ENCODE results near the gene HS3ST5.
"Not testable (repeated sequence)": the region's sequence is repeated elsewhere in the genome, so short reads cannot be mapped to it uniquely, and the experiment has no call there.

The HS3ST5 gene

GRCh38 chr6:114327074-114327473 lies 15.7 kb downstream of the HS3ST5 start:
- no peak for DNase-seq

GRCh38 chr6:114323784-114324183 lies 19.0 kb downstream of the HS3ST5 start:
- DNase-seq, result no peak

- no peak for DNase-seq
These were observed 23.1 kb downstream of the HS3ST5 start for GRCh38 chr6:114319749-114320148.

- no peak for DNase-seq
These were observed 26.8 kb downstream of the HS3ST5 start for GRCh38 chr6:114315831-114316595.

- DNase-seq, result not testable (repeated sequence)
These were observed 29.0 kb downstream of the HS3ST5 start for GRCh38 chr6:114313816-114314215.

- no peak for DNase-seq
These were observed 29.9 kb downstream of the HS3ST5 start for GRCh38 chr6:114312931-114313330.

GRCh38 chr6:114310053-114310452 lies 32.8 kb downstream of the HS3ST5 start:
- no peak for DNase-seq

GRCh38 chr6:114304304-114304887 lies 38.4 kb downstream of the HS3ST5 start:
- no peak for DNase-seq

- no peak for DNase-seq
These were observed 41.1 kb downstream of the HS3ST5 start for GRCh38 chr6:114301596-114302219.

GRCh38 chr6:114297135-114297534 lies 45.7 kb downstream of the HS3ST5 start:
- DNase-seq, result no peak

- DNase-seq, result no peak
These were observed 50.4 kb downstream of the HS3ST5 start for GRCh38 chr6:114292431-114292830.

- no peak for DNase-seq
These were observed 51.4 kb downstream of the HS3ST5 start for GRCh38 chr6:114291428-114291827.

- no peak for DNase-seq
These were observed 52.0 kb downstream of the HS3ST5 start for GRCh38 chr6:114290864-114291263.

- no peak for DNase-seq
These were observed 53.9 kb downstream of the HS3ST5 start for GRCh38 chr6:114288701-114289495.

GRCh38 chr6:114287461-114287860 lies 55.4 kb downstream of the HS3ST5 start:
- DNase-seq, result no peak

- DNase-seq, result no peak
These were observed 56.6 kb downstream of the HS3ST5 start for GRCh38 chr6:114286211-114286610.

GRCh38 chr6:114284281-114284680 lies 58.5 kb downstream of the HS3ST5 start:
- DNase-seq, result no peak

- DNase-seq, result no peak
These were observed 60.5 kb downstream of the HS3ST5 start for GRCh38 chr6:114282292-114282691.

GRCh38 chr6:114281496-114281895 lies 61.3 kb downstream of the HS3ST5 start:
- no peak for DNase-seq

GRCh38 chr6:114280239-114280982 lies 62.4 kb downstream of the HS3ST5 start:
- no peak for DNase-seq

- DNase-seq, result no peak
These were observed 65.6 kb downstream of the HS3ST5 start for GRCh38 chr6:114277220-114277619.

GRCh38 chr6:114276783-114277182 lies 66.0 kb downstream of the HS3ST5 start:
- no peak for DNase-seq

- DNase-seq, result no peak
These were observed 68.0 kb downstream of the HS3ST5 start for GRCh38 chr6:114274836-114275235.
